GM21576 (cell line): ENCODE measurements around the gene HOXA1.

ENCODE experiments used
- ATAC-seq: cut with Tn5 transposase; IDR thresholded peaks from one replicate; pipeline ENCODE4 v1.9.1; 2021; ENCODE audit warnings: mild to moderate bottlenecking, moderate library complexity; ENCODE audit not compliant: unreplicated experiment

Gene HOXA1

DNA sequence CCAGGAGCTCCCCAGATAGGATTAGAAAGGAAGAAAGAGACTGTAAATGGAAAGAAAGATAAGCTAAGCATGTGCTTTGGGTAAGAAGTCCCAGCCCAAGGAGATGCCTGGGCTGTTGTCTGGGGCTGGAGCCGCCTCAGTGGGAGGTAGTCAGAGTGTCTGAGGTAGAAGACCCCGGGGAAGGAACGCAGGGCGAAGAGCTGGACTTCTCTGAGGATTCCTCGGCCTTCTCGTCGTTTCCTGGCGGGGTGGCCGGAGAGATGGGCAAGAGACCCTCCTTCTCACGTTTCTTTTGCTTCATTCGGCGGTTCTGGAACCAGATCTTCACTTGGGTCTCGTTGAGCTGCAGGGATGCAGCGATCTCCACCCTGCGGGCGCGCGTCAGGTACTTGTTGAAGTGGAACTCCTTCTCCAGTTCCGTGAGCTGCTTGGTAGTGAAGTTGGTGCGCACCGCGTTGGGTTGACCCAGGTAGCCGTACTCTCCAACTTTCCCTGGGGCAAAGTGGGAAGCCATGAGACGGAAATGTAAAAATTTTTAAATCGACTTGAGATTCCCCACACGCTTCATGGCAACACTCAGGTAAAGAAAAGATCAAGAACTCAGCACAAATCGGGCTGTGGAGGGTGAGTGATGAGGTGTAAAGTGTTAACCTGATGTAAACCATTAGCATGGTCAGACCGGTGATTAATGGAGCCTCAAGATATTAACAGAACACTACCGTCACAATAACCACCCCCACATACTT lies 1.3 kb downstream of the HOXA1 start:
- ATAC-seq, result no peak

DNA sequence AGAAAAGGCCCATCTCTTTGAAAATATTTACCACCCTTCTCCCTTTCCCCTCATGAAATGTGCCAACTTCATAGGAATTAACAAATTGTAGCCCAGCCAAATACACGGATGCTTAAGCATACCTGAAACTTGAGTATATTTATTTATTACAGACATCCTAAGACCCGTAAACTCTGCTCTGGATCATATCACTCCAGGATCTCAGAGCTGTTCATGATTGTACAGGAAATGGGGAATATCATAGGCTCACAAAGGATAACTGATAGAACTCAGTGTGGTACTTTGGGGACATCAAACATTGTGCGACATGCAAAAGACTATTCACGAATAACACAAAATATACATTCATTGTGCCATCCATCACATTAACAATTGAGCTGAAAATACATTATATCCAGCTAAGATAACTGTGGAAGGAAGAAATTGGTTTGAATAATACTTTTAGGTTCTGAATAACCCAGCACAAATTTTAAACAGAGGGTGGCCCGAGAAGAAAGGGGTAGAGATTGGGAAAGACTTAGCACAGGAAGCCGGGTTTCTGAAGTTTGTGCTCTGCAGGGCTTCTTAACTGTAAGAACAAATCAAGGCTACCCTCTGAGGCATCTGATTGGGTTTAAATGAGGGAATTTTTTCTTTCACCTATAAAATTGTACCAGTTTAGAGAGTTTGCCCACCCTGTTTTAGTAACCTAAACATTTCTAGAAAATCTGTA lies 2.5 kb downstream of the HOXA1 start:
- no peak for ATAC-seq

DNA sequence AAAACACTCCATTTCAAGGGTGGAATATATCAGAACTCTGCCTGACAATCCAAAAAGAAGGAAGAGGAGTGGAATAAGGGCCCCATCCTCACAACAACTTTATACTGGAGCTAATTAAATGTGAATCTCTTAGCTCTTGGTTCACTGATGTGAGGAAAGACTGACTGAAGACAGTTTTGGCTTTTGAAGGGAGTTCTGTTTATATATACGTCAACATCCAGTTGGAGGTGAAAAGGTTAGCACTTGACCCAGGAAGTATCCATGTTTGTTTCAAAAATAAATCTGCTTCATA lies 3.0 kb downstream of the HOXA1 start:
- ATAC-seq, result no peak

DNA sequence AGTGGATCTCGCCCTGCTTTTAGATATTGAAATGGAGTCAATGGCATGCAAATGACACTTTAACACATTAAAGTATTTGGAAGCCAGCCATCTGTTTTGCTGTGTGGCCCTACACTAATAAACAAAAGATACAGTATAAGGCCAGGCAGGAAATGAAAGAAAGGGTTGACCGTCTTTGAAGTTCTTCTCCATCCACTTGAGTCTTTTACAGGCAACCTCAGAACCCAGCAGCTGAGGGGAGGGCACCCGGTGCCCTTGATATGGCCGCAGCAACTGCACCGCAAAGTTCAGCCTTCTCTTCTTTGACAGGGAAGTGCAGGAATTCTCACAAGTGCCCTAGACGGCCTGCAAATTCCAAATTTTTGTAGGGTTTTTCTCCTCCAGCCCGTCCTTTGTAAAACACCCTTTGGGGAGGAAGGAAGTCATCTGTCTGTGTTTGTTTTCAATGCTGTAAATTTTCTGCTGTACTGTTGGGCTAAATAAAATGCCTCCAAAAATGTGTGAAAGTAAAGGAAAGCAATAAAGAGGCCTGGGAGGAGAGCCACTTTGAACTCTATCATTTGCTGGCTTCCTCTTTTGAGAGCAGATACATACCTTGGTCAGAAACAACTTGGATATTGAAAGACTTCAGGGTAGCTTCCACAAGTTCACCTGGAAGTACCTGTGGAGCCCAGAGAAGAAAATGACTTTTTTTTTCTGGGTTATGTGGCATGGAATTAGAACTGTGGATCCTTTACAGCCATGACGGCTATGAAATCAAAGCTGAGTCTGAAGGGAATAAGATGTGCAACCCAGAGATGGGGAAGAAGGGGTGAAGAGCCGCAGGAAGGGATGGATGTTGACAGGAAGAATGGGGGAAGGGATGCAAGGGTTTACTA lies 3.6 kb downstream of the HOXA1 start:
- no peak for ATAC-seq

DNA sequence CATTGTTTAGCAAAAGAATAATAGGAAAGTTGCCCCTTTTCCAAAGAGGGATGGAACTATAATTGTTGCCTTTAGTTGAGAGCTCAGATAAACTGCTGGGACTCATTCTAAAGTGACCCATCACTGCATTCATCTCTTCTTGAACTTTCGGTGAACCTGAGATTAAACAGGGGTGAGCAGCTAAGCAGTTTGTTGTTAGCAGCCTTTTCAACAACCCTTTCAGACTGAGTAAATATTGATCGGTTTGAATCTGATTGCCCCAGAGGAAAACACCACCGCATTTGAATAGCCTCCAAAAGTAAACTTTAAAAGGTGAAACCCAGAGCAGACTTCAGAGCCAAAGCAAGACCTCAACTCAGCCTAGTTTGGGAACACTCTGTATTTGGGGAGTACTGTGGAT lies 4.7 kb downstream of the HOXA1 start:
- ATAC-seq, result no peak

DNA sequence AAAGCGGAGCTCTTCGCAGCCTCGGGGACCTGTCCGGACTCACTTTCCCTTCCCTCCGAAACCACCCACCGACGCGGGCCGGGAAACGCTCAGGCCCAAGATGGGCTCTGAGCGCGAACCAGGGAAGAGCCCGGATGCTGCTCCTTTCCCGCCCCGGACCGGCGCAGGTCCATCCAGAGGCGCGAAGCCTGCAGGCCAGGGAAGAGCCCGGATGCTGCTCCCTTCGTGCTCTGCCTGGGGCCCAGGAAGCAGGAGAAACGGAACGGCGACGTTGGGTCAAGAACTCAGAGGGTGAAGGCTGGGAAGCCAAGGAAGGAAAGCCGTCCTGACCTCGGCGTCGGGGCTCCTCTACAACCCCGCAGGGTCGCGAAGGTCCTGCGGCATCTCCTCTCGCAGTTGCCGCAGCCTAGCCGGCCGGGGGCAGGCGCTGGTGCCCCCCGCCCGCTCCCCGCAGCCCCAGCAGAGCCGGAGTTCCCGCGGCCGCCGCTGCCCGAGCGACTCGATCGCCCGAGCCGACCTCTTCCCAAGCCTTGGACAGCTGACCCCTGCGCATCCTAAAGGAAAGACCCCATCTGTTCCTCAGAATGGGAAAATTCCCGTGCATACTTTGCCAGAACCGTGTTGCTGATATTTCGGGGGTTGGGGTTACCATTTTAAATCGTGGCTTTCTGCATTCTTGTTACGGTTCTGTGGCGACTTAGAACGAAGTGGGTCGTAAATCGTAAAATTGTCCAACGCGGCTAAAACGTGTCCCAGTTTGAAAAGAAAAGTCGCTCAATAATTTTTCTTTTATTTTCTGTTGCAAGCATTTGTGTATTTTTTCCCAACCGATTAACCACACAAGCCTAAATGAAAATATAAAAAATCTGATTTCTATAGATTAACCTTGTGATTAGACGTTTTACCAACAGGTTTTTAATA lies 7.5 kb downstream of the HOXA1 start:
- ATAC-seq, result no peak

DNA sequence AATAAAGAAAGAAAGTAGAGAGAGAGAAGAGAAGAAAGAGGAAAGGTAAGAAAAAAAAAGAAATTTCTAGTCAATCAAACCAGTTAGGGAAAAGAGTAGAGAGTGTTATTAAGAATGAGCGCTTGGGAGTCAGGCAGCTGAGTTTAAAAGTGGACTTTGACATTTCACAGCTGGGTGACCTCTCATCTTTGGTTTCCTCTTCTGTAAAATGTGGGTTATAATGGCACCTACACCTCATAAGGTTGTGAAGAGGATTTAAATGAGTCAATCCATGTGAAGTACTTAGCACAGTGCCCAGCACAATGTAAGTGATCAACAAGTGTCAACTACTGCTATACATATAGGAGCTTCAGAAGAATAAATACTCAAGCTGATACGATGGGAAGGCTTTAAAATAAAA lies 12.2 kb downstream of the HOXA1 start:
- ATAC-seq, result no peak

DNA sequence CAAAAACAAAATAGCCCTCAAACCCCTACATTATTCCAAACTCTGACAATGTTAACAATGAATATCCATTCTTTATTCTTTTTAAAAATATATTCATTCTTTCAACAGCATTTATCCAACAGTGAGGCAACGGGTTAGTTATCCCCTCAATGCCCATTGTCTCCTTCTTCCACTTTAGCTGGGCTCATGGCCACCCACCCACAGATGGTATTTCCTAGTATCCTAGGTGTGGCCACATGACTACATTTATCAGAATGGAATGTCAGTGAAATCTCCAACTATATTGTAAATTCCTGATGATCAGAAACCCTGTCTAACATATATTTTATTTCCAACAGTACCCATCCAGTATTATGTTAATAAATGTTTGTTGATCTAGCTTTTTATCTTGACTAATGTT lies 13.6 kb downstream of the HOXA1 start:
- ATAC-seq, result no peak

DNA sequence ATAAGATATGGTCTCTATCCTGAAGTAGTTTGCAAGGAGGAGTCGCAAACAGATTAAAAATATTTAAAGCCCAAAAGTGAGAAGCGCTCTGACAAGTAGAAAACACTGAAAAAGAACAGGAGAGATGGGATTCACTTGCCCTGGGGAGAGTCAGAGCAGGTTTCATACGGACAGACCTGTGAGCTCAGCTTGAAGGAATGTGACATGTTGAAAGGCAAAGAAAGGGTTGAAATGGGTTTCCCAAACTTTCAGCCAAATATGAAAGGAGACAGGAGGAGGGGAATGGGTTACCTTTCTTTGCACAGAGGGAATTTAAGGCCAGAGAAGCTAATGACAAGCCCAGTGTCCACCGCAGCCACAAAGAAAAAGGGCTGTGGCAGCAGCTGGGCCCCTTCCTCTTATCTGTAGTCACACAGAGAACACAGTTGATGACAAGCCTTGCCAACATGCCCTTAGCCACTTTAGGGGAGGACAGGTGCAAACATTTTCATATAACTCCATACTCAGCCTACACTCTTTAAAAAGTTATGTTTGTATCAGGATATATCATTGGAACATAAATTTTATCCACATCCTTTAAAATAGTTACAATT lies 14.9 kb downstream of the HOXA1 start:
- ATAC-seq, result no peak

DNA sequence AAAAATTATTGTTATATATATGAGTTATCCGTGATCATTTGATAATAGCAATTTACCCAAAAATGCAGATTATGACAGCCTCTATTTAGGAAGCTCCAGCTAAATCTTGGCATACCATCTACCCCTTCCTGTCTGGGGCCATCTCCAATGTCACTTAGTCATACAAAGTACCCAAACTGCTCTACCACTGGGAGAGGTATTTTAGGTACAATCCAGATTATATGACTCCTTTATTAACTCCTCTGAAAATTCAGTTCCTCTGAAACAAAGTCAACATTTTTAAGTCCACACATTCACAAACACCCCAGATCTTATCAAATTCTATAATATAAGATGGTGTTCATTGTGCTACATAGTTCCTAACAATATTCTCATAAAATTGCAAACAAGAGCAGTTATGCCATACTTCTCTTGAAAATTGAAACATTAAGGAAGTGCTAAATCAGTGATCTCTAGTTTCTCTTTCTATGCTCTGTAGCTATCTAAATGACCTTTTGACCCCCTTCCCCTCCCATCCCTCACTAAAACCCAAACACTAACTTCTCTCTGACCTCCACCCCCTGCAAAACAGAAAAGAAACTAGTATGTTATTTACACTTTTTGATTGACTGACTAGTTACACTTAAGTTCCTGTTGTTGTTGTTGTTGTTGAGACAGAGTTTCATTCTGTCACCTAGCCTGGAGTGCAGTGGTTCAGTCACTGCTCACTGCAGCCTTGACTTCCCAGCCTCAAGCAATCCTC lies 16.4 kb downstream of the HOXA1 start:
- ATAC-seq, result no peak

DNA sequence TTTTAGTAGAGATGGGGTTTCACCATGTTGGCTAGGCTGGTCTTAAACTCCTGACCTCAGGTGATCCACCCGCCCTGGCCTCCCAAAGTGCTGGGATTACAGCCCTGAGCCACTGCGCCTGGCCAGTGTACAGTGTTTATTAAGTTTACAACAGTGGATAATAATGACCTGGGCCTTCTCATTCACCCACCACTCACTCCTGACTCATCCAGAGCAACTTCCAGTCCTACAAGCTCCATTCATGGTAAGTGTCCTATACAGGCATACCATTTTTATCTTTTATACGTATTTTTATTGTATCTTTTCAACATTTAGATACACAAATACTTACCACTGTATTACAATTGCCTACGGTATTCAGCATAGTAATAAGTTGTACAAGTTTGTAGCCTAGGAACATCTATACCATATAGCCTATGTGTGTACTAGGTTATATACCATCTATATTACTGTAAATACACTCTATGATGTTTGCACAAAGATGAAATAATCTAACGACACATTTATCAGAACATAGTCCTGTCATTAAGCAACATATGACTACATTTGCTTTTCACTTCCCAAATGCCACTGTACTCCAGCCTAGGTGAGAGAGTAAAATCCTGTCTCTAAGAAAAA lies 17.1 kb downstream of the HOXA1 start:
- ATAC-seq, result no peak

DNA sequence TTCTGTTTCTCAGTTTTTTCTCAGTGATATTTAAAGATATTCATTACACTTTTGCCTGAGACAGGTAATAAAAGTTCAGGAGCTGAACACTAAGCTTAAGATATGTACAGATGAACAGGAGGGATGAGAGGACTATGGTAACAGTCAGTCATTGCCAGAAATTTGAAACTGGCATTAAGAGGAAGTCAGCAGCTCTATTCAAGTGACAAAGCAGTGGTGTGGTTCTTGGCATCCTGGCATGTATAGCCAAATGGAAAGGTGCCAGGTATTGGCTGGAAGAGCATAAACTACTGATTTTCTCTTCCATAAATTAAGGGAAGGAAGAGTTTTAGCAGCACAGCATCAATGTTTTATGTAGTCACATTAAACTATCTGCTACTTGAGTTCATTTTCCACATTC lies 22.7 kb downstream of the HOXA1 start:
- no peak for ATAC-seq

DNA sequence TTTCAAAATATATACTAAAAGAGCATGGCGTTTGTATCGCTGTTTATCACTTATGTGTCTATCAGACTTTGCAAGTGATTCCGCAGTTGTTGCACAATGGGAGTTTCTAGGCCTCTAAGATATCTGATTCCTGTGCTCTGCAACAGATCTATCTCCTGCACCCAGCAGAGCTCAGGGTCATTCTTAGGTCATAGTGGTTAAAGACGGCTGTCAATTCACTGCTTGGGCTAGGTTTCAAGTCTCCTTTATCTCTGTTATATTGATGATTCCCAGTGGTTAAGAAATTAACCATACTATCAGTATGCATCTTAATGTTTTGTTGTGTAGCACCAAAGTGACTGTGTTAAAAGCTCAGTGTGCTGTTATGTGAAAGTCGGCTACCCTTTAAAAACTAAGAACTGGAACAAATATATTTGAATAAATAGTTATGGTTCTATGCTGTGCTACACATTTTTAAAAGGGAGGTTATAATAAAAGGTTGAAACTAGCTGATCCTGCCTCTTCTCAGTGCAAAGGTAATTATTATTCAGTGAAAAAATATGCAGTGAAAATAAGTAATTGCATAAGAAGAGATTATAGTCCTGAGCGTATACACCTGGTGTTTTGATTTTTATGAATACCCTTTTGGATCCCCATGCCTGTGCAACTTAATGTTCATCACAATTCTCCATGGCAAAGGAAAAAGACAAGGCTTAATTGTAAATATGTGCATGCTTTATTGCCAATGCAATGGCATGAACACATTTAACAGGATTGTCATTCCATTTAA lies 24.0 kb downstream of the HOXA1 start:
- ATAC-seq, result no peak

DNA sequence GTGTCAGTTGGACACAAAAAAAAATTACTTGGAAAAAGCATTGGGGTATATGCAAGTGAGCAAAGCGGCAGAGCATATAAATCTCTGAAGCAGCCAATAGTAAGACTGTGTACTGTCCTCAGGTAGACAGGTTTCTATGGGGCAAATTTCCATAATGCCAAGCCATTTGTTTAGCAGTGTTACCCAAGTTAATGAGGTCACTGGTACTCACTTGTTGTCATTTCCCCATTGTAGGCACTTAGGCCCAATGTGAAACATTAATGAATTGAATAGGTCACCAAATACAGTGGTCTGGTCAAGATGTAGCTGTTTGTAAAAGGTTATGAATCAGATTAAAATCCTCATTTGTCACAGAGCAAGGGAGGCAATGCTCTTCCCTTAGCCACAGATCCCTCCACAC lies 27.5 kb downstream of the HOXA1 start:
- no peak for ATAC-seq

DNA sequence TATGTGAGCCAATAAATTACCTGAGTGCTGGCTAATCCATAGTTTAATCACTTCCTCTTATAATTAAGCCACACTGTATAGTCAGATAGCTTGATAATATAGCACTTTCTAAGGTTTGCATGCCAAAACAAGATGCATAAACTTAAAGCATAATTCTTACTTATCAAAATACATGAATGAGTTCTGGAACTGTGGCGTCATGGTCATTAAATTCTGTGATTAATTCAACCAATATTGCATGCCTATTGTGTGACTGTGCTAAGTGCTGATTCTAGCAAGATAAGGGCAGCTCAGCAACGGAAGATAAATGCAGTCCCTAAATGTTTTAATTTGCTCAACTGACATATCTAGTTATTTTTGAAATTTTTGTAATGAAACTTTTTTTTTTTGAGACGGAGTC lies 29.7 kb downstream of the HOXA1 start:
- ATAC-seq, result no peak

DNA sequence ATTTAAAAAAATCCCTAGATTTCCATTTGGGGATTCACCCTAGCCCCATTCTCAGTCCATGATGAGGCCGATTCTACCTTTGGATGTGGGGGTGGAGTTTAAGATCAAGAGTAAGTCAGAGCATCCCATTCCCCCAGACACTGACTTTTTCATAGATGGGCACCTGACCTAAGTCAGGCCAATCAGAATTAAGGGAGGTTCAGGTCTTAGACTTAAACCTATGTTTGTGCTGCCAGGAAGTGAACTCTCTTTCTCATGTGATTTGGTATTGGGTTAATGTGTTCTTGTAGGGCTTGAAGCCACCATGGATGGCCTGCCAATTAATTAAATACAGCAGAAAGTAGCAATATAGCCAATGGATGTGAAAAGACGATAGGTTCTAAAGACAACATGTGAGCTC lies 30.1 kb downstream of the HOXA1 start:
- no peak for ATAC-seq

DNA sequence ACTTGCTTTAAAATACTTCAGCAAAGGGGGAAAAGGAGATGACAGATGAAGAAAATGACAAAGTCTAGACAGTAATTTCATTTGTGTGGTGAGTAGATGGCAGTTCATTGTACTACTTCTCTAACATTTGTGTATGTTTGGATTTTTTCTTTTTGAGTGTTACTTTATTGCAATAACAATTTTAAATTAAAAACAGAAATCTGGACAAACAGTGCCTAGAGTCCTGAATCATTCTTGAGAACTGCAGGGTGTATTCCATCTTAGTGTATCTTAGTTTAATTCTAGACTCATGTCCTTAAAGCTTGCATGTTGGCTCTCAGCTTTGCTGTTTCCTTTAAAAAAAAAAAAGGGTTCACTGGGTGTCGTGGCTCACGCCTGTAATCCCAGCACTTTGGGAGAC lies 31.1 kb downstream of the HOXA1 start:
- no peak for ATAC-seq

DNA sequence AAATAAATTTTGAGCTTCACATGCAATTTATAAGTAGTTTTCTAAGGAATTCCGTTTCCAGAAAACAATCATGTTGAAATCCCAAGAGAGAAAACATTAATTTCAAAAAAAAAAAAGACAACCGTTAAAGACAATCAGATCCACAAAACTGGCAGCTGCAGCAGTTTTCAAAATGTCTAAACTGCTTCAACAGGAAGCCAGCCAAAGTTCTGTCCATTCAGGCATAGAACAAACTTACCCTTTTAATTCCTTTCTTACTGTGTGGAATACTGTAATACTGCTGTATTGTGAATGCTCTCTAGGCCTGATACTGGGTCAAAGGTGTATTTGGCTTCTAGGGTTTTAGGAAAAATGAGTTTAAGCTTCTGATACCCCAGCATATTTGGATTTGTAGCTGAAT lies 31.6 kb downstream of the HOXA1 start:
- ATAC-seq, result no peak

DNA sequence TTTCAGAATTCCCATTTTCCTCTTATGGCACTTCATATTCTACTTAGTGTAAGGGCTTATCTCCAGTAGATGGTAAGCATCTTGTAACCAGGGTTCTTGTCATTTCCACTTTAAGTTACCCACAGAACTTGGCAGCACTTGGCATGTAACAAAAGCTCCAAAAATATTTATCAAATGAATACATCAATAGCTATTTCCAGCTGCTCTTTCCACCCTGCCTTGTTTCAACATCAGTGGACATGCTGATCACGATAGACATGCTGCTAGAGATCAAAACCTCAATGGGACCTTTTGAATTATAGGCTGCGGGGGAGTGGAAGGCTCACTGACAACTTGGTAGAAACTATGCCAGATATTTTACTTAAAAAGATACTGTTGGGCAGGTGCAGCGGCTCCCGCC lies 32.9 kb downstream of the HOXA1 start:
- no peak for ATAC-seq
